K562 (cell line): Measurements from ENCODE around the gene CAPZB. TPM values are rescaled to one million over a fixed set of nuclear protein-coding genes. Genes with fewer than 3 reads are reported as not detected.
A peak's percentile ranks its signal among the peaks of the same experiment; 100 is the strongest.

Experiments
- ATAC-seq: fragments of 200-7000 bp; cut with Tn5 transposase; 3 replicates; pipeline ENCODE4 v1.9.1; 2020; ENCODE audit warnings: moderate library complexity
- BruUV-seq: library from RNA; stranded (reverse); fragments of 400-500 nt; replicated peaks from 2 replicates; lab custom pipeline; 2021; lab: Mats Ljungman, UMichigan
- CTCF ChIA-PET: fragments of 300-600 bp; formaldehyde crosslinking; extraction: SDS; loops from one replicate; lab custom pipeline; 2021; ENCODE audit warnings: low intra/inter-chr PET ratio; lab: Yijun Ruan, JAX
- POLR2A ChIA-PET: fragments of 300-600, 350-650 bp; sonication (Branson Sonifier 250); formaldehyde crosslinking; extraction: SDS; loops from one replicate; lab custom pipeline; 2021; ENCODE audit warnings: antibody characterized with exemption, inconsistent platforms; lab: Yijun Ruan, JAX
- DNase-seq, 4 experiments: peaks; one replicate each; pipeline versions ENCODE4 v3.0.0 to v3.0.0-alpha.2; 2011 to 2018; ENCODE audit warnings: low spot score in 3 of 4, mixed read lengths in 3 of 4; ENCODE audit errors: extremely low read depth in 1 of 4
- FAIRE-seq: peaks from 2 replicates; lab custom pipeline; 2011; peaks lifted over from hg19 to GRCh38; lab: Jason Lieb, UNC
- H2AFZ ChIP-seq: 2 replicates; pipeline ENCODE4 v1.6.0; 2011; ENCODE audit warnings: low read depth, low read length, control low read depth, inconsistent platforms
- H3K27ac ChIP-seq: fragments of 200-600 bp; 3 replicates; pipeline ENCODE4 v1.8.0; 2011; ENCODE audit warnings: low read depth, mild to moderate bottlenecking, control low read depth, inconsistent platforms, low read length, moderate library complexity, mixed read lengths; ENCODE audit errors: extremely low read depth
- H3K27me3 ChIP-seq, 2 experiments: fragments of 300-600 bp in 1 of 2; 2 replicates in 1 of 2; 3 replicates in 1 of 2; pipeline versions ENCODE4 v1.6.0 to v1.8.0; 2011; ENCODE audit warnings: inconsistent platforms in 2 of 2, low read length in 2 of 2, mild to moderate bottlenecking in 1 of 2, mixed read lengths in 1 of 2, moderate library complexity in 1 of 2; ENCODE audit not compliant: control insufficient read depth in 2 of 2, insufficient read depth in 2 of 2
- H3K36me3 ChIP-seq: fragments of 300-600 bp; 3 replicates; pipeline ENCODE4 v1.8.0; 2011; ENCODE audit warnings: mild to moderate bottlenecking, low read length, inconsistent platforms; ENCODE audit not compliant: control insufficient read depth, insufficient read depth
- H3K4me1 ChIP-seq, 2 experiments: fragments of 200-600 bp in 1 of 2; replicated peaks in 1 of 2; 2 replicates in 1 of 2; 3 replicates in 1 of 2; pipeline versions ENCODE4 v1.5.1 to v1.8.0; 2011; ENCODE audit warnings: inconsistent platforms in 2 of 2, low read length in 2 of 2, mild to moderate bottlenecking in 1 of 2, mixed read lengths in 1 of 2, moderate library complexity in 1 of 2; ENCODE audit not compliant: control insufficient read depth in 2 of 2, insufficient read depth in 2 of 2
- H3K4me2 ChIP-seq: 2 replicates; pipeline ENCODE4 v1.6.1; 2011; ENCODE audit warnings: low read length, control low read depth, inconsistent platforms, mixed read lengths; ENCODE audit not compliant: insufficient read depth
- H3K4me3 ChIP-seq: fragments of 200-600 bp; sonication (generic), shearing (Covaris generic); 2 replicates; pipeline ENCODE4 v1.5.1; 2016; ENCODE audit warnings: control low read depth, inconsistent platforms
- H3K79me2 ChIP-seq: fragments of 200-600 bp; 3 replicates; pipeline ENCODE4 v1.8.0; 2011; ENCODE audit warnings: low read length, inconsistent platforms; ENCODE audit not compliant: control insufficient read depth, insufficient read depth
- H3K9ac ChIP-seq, 2 experiments: 2 replicates each; pipeline versions ENCODE4 v1.6.0 to v1.6.1; 2011; ENCODE audit warnings: low read depth in 2 of 2, low read length in 2 of 2, control low read depth in 1 of 2, inconsistent platforms in 1 of 2, mild to moderate bottlenecking in 1 of 2, mixed read lengths in 1 of 2; ENCODE audit not compliant: insufficient read depth in 1 of 2
- H3K9me1 ChIP-seq: one replicate; pipeline ENCODE4 v1.6.0; 2011; ENCODE audit warnings: inconsistent platforms, mild to moderate bottlenecking, low read length, moderate library complexity; ENCODE audit not compliant: control insufficient read depth, insufficient read depth
- H3K9me3 ChIP-seq: replicated peaks from 2 replicates; pipeline ENCODE4 v1.5.1; 2011; ENCODE audit warnings: low read depth, low read length, inconsistent platforms; ENCODE audit not compliant: control insufficient read depth, insufficient read depth
- H4K20me1 ChIP-seq: replicated peaks from 2 replicates; pipeline ENCODE4 v1.6.1; 2011; ENCODE audit warnings: low read length, inconsistent platforms, mixed read lengths; ENCODE audit not compliant: control insufficient read depth, insufficient read depth
- BHLHE40 ChIP-seq: IDR thresholded peaks from 2 replicates; pipeline ENCODE4 v1.6.1; 2011; ENCODE audit warnings: low read length, improper control_type of control experiment
- NR1H2 ChIP-seq: sonication (generic); formaldehyde crosslinking; IDR thresholded peaks from 2 replicates; pipeline ENCODE4 v1.4.0; 2020; ENCODE audit warnings: mild to moderate bottlenecking, missing genetic modification reagents
- POLR2G ChIP-seq: fragments of 200-400 bp; formaldehyde crosslinking; IDR thresholded peaks from 2 replicates; pipeline ENCODE4 v1.6.1; 2017; ENCODE audit warnings: low read depth, mild to moderate bottlenecking, antibody characterized with exemption, low read length, moderate library complexity
- RBM22 ChIP-seq: fragments of 200-400 bp; formaldehyde crosslinking; IDR thresholded peaks from 2 replicates; pipeline ENCODE4 v1.6.1; 2018; ENCODE audit warnings: low read length, low read depth; ENCODE audit not compliant: poor library complexity, severe bottlenecking
- SIX5 ChIP-seq, 2 experiments: IDR thresholded peaks; 2 replicates each; pipeline ENCODE4 v1.6.1; 2011; ENCODE audit warnings: low read length in 2 of 2, borderline replicate concordance in 1 of 2, low read depth in 1 of 2, mild to moderate bottlenecking in 1 of 2, moderate library complexity in 1 of 2; ENCODE audit not compliant: insufficient read depth in 1 of 2
- U2AF1 ChIP-seq: fragments of 200-400 bp; formaldehyde crosslinking; optimal IDR thresholded peaks from 2 replicates; pipeline ENCODE3; 2017; ENCODE audit warnings: mild to moderate bottlenecking, low read depth, low read length, moderate library complexity
- ZBED1 ChIP-seq: IDR thresholded peaks from 2 replicates; pipeline ENCODE4 v1.6.1; 2014
- ZNF764 ChIP-seq: fragments of 250-450 bp; sonication (Bioruptor Pico); IDR thresholded peaks from 2 replicates; pipeline ENCODE4 v1.4.0; 2020; ENCODE audit warnings: low read depth, mild to moderate bottlenecking, moderate library complexity
- WGBS: fragments of 100-300 bp; shearing (Covaris generic); methylation state at CpG from one replicate; pipeline ENCODE4 v1.1.6; 2016; ENCODE audit warnings: low coverage, mixed read lengths; ENCODE audit not compliant: insufficient coverage; ENCODE audit errors: missing lambda C conversion rate; 5-methylcytosine and 5-hydroxymethylcytosine counted together
- in situ Hi-C: fragments of 300-500 bp; cut with MboI; formaldehyde crosslinking; loops from 4 replicates; pipeline ENCODE4 v1.15.0; 2018; ENCODE audit warnings: inconsistent platforms, mixed read lengths
- intact Hi-C: fragments of 100-400 bp; cut with micrococcal nuclease; formaldehyde crosslinking; loops from 2 replicates; pipeline ENCODE4 v1.14.2; 2022
- polyA plus RNA-seq, 8 experiments: library from polyadenylated mRNA; depleted of rRNA in 4 of 8; stranded (reverse) in 5 of 8; unstranded in 3 of 8; fragments of >200 nt; fragmentation: Nextera tagmentation in 2 of 8; fragmentation: Illumina TruSeq in 1 of 8; extraction: Ambion mirVana in 2 of 8; extraction: Trizol in 1 of 8; gene quantifications; 2 replicates each; pipeline versions ENCODE4 v1.2.1 to v1.2.3, GENCODE V29; 2011 to 2014; ENCODE audit warnings: inconsistent platforms in 1 of 8, missing spikeins in 1 of 8
- total RNA-seq, 7 experiments: library from RNA; depleted of rRNA in 6 of 7; stranded (reverse); fragments of >200 nt in 6 of 7; fragmentation: Illumina TruSeq in 2 of 7; extraction: Trizol in 2 of 7; gene quantifications; 2 replicates each; pipeline versions ENCODE4 v1.2.1 to v1.2.3, GENCODE V29; 2011 to 2021; ENCODE audit warnings: low replicate concordance in 1 of 7

CAPZB gene
- total and polyA plus RNA-seq, 9 of the 15 experiments (the other 6 are each of a cell fraction or from before 2014, with no cell fraction given), result 57.6 to 297 (median 125) TPM

- no peak overlapping the region for H2AFZ ChIP-seq
- peaks cover 14% of the 10 kb centered on the region; the same call in 1 of the 2 replicates for H4K20me1 ChIP-seq
- no peak overlapping the region for H3K27ac ChIP-seq
- CTCF ChIA-PET, result interaction anchor here (2.7 kb wide), 1 partner anchor 308 kb away, joined by 29 read pairs; no protein-coding TSS in a partner anchor
- H3K4me1 ChIP-seq, result peaks cover 4 to 49% of the 10 kb centered on the region in 2 experiments; a peak in 4 of 5 replicates
- no peak overlapping the region for H3K4me2 ChIP-seq
- in situ Hi-C loops (loop anchor here (5.0 kb wide), 1 partner anchor 309 kb away; no protein-coding TSS in a partner anchor), intact Hi-C loops (loop anchor here (5.0 kb wide), 1 partner anchor 239 kb away; no protein-coding TSS in a partner anchor)
- BruUV-seq, result no TSS peak
- no peaks in the 10 kb centered on the region for H3K79me2 ChIP-seq
- no peak for ATAC-seq
- H3K9me3 ChIP-seq, result no peaks in the 10 kb centered on the region
- TF ChIP-seq ZNF764 (CRISPR knock-in tag) (no peak), NR1H2 (no peak), RBM22 (peak; percentile 3), U2AF1 (no peak), ZBED1 (no peak), SIX5 (IDR thresholded peaks at IDR 0.05; ENCODE audit: borderline replicate concordance in 1 of 2, insufficient read depth in 1 of 2, low read depth in 1 of 2, low read length in 2 of 2) (no peak), POLR2G (peak; percentile 45; the same call in 1 of the 2 replicates), BHLHE40 (no peak)
- TF ChIP-seq, all 486 proteins: peak for 2
- POLR2A ChIA-PET, result interaction anchor here (0.5 to 1.0 kb wide), 3 partner anchors 12 to 316 kb away, joined by 3 to 4 read pairs (median 3); no protein-coding TSS in a partner anchor
- Histone ChIP-seq H3K27me3 (no peaks in the 10 kb centered on the region), H3K36me3 (peaks cover 49% of the 10 kb centered on the region; the same call in 2 of the 3 replicates), H3K9me1 (peaks cover 11% of the 10 kb centered on the region), H3K9ac (no peak overlapping the region), H3K4me3 (no peak overlapping the region)
- DNase-seq (no peak), FAIRE-seq (no peak)
- 83% methylated on average over 30 of the region's 33 CpGs for WGBS
Observed at GRCh38 chr1:19342894-19343616, 142.3 kb downstream of the CAPZB start.
